Panc1 (cell line): Measurements from ENCODE around the gene IGLON5.

Source experiments
- CTCF ChIP-seq: fragments of 450-650 bp; IDR thresholded peaks from 2 replicates; pipeline ENCODE4 v1.5.1; 2017; ENCODE audit warnings: mild to moderate bottlenecking
- POLR2AphosphoS5 ChIP-seq: IDR thresholded peaks from 2 replicates; pipeline ENCODE4 v1.6.1; 2012; ENCODE audit warnings: mild to moderate bottlenecking, low read depth, low read length, moderate library complexity
- REST ChIP-seq, 2 experiments: IDR thresholded peaks; 2 replicates each; pipeline ENCODE4 v1.6.1; 2011 to 2012; ENCODE audit warnings: low read depth in 2 of 2, control low read depth in 1 of 2, low read length in 1 of 2, mild to moderate bottlenecking in 1 of 2, moderate library complexity in 1 of 2; ENCODE audit not compliant: insufficient read depth in 1 of 2
- SIN3A ChIP-seq: IDR thresholded peaks from 2 replicates; pipeline ENCODE4 v1.6.1; 2012; ENCODE audit warnings: low read depth, mild to moderate bottlenecking, low read length, moderate library complexity, borderline replicate concordance; ENCODE audit not compliant: insufficient read depth
- TCF7L2 ChIP-seq: IDR thresholded peaks from 2 replicates; pipeline ENCODE4 v1.6.1; 2011; ENCODE audit warnings: mild to moderate bottlenecking, low read depth, low read length, inconsistent platforms

GRCh38 chr19:51294977-51295375 is 16.5 kb upstream of the IGLON5 start:
- no peak for TF ChIP-seq CTCF
- TF ChIP-seq TCF7L2: no peak
- no peak for TF ChIP-seq POLR2AphosphoS5
- TF ChIP-seq REST (IDR thresholded peaks at IDR 0.05; ENCODE audit: insufficient read depth in 1 of 2, low read depth in 2 of 2, low read length in 1 of 2): no peak
- no peak for TF ChIP-seq SIN3A
